ENCODE data around the gene RAB13.

Gene RAB13

GRCh38 chr1:153954826-153955225 lies 31.3 kb downstream of the RAB13 start:
- DNase-seq, result no peak

GRCh38 chr1:153953859-153954365 lies 32.2 kb downstream of the RAB13 start:
- DNase-seq, result no peak

DNA sequence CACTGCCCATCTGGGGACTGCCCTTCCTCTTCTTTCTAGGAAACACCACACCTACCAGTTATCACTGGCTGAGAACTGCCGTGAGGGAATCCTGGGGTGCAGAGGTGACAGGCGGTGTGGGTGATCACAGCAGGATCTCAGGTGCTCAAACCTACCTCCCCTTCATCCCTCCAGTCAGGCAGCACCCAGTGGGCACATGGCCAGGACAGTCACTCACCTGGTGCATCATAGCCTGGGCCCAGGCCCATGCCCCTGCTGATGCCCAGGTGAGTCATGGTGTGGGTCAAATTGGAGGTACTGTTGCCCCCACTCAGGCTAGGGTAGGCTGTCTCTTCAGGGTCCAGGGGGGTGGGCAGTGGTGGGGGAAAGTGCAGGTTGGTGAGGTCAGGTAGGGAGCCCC lies 34.3 kb downstream of the RAB13 start:
- no peak for DNase-seq

DNA sequence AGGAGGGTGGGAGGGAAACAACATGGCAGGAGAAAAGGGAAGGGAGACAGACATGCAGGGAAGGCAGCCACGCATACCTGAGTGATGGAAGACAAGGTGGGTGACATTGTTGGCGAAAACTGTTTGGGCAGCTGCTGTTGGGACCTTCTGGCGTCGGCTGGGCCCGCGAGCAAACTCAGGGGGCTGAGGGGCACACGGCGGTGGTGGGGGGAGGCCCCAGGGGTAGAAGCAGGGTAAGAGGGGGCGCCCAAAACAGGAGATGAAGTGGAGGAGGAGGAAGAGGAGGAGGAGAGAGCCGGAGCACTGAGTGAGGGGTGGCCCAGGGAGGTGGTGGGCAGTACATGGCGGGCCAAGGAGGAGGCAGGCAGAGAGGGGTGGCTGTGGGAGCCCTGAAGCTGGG lies 35.0 kb downstream of the RAB13 start:
- DNase-seq, result no peak

DNA sequence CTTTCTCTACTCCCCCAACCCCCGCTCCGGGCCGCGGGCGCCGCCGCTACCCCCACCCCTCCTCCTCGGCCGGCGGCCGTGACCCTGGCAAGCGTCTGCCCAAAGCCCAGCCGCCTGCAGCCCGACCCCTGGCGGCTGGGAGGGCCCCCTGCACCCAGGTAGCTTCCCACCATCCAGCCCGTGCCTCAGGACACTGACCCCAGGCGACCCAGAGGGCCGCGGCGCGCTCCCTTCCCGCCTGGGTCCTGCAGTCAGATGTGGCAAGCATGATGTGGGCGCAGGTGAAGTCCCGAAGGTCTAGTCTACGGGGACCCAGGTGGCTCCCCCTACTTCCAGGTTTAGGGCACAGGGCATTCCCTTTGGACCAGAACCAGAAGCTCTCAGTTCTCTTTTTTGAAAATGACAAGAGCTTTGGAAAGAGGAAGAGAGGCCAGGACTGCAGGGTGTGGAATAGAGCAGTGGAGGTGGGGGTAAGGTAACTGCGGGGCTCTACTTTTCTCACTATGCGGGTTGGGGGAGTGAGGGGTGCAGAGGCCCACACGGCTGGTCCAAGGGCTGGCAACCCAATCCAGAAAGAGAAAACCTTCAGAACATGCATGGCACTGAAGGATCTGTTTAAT lies 39.4 kb downstream of the RAB13 start, which contains the start of gene DENND4B:
Gene DENND4B, minus strand, starts transcription at position 97 of the 620 bp plus-strand sequence. CDS start 2,344 bp downstream, outside the sequence.
- peak; percentile 55 for DNase-seq

DNA sequence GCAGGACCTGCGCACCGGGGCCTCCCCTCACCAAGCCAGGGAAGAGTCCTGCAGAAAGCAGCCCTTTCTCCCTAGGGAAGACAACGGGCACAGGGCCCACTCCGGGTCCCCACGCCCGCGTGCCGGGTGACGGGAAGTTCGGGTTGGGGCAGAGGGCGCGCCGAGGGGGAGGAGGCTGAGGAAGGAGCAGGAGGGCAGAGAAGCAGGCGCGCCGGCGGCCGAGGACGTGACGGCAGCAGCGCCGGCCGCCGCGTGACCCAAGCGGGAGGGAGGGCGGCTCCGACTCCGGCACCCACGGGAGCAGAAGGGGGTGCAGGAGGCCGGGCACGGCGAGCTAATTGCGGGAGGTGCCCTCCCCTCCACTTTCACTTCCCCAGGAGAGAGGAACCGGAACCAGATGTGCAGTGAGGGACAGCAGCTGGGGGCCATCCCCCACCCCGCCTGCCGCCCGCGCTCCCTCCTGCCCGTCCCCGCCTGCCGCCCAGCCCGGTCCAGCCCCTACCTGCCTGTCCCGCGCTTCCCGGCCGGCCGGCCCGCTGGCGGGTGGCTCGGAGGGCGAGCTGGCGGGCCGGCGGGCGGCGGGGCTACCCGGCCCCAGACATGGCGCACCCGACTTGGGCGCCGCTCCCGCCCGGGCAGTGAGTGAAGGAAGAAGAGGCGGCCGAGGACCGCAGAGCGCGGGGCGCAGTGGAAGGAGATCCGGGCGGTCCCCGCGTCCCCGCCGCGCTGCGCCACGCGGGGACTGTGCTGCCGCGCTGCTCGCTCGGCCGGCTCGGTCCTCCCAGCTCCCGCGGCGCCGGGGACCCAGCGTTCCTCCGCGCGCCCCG lies 40.1 kb downstream of the RAB13 start:
- no peak for DNase-seq

DNA sequence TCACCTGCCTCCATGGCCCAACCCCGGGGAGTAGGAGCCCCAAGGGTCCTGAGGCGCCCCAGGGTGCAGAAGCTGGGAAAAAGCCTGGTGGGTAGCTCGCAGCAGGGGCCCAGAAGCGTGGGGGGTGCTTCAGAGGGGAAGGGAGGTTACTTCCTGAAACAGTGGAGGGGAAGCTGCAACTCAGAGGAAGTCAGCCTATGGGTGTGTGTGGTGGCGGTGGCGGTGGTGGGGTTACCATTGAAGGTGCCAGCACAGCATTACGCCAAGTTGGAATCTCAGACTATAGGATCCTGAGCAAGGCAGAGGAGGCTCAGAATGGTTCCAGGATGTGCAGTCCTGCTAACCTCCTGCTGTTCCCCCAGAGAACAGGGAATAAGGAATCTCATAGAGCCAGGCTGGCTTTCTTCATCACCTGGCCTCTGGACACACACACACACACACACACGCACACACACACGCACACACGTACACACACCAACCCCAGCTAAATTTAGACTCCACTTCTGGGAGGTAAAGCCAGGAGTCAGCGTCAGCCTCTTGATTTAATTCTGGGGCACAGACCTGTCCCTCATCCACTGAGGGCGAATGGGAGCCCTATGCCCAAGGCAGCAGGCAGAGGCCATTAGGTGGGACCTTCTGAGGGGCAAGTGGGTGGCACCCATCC lies 40.9 kb downstream of the RAB13 start:
- DNase-seq, result no peak

- DNase-seq, result no peak
Measured at GRCh38 chr1:153944827-153945117, 41.4 kb downstream of the RAB13 start.

- DNase-seq, result no peak
Measured at GRCh38 chr1:153944005-153944826, 41.9 kb downstream of the RAB13 start.

- no peak for DNase-seq
Measured at GRCh38 chr1:153942766-153943549, 43.2 kb downstream of the RAB13 start.

DNA sequence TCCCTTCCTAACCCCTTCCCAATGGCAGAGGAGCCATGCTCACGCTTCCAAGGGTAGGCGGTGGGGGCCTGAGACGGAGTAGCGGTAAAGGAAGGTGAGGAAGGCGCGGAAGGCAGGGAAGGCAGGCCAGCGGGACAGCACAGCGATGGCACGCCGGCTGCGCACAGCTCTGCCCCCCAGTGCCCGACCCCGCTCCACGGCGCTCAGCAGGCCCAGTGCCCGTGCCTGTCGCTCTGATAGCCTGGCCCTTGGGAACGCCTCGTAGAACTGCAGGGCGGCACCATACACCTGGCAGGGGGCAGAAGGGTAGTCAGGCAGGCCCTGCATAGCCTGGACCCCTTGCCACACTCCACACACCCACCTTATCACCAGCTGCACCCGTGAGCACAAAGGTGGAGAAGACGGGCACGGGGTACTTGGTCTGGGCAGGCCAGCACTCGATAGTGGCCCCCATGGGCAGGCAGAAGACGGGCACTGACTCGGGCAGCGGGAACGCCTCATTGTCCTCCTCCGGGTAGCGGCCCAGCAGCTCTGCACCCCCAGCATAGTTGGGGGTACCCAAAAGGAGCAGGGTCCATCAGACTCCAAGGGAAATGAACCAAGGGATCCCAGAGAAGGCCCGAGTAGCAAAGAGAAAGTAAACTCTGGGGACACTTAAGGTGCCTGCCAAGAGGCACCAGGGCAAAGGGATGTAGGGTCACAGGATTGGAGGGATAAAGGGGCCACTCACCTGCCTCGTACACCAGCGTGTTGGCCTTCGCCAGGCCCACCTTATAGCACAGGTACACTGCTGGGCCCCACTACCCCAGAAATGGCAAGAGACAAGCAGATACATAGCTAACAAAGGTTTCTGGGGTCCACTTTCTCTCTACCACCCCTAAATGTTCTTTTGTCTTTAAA lies 44.1 kb downstream of the RAB13 start:
- no peak for DNase-seq

- DNase-seq, result no peak
Measured at GRCh38 chr1:153940756-153941155, 45.4 kb downstream of the RAB13 start.

DNA sequence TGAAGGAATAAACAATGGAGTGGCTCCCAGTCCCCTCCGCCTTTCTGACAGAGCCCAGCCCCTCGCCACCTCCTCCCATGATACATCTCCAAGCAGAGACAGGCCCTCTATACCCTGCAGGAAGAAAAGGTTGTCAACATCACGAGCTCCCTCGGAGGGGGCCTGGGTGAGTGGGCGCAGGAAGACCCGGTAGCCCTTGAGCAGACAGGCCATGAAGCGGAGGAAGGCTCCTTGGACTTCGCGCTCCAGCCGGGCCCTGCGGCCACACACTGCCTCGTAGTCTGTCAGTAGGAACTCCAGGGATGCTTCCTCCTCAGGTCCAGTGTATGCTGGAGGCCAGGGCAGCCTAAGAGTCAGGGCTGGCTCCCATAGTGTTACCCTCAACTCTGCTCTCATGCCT lies 46.7 kb downstream of the RAB13 start:
- no peak for DNase-seq

GRCh38 chr1:153938996-153939395 lies 47.1 kb downstream of the RAB13 start:
- DNase-seq, result no peak

DNA sequence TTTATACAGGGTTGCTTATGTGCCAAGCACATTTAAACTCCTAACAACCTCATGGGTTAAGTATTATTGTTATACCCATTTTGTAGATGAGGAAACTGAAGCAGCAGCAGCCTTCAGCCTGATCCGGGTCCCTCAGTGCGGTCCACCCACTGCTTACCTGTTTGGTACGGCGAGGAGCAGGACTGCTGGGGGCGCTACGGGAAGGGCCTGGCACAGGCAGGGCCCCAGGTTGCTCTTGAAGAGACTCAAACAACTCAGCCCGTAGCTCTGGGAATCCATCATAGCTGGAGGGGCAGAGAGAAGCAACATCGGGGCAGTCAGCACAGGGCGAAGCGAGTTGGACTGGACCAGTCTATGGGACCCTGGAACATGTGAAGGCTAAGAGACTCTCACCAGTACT lies 48.8 kb downstream of the RAB13 start:
- no peak for DNase-seq

- DNase-seq, result no peak
Measured at GRCh38 chr1:153936011-153936802, 49.9 kb downstream of the RAB13 start.

DNA sequence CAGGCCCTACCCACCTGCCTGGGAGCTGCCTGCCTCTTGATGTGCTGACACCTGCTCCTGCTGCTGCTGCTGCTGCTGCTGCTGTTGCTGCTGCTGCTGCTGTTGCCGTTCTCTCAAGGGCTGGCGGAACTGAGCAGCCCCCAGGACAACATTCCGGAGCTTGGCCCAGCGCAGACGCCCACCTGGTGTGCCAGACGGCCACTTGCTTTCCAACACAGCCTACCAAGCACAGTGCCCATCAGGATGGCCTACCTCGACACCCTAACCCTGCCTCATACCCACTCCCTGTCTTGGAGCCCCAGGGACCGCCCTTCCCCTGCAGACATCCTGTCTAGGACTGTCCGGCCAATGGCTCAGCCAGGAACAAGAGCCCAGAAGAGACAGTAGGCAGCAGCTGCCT lies 51.4 kb downstream of the RAB13 start:
- no peak for DNase-seq

DNA sequence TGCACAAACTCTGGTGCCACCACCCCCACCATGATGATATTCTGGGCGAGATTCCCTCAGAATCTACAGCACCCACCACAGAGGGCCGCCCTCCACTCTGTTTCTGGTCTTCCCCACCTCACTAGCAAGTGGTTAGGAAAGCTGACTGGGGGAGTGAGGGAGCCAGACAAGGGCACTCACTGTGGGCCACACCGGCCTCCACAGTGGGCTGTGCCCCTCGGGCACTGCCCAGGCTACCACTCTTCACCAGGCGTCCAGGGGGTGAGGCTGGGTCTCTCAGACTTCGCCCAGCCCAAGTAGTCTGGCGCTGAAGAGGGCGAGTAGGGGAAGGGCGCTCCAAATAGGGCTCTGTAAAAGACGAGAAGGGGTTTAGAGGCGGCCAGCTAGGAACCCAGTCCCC lies 52.2 kb downstream of the RAB13 start:
- no peak for DNase-seq

GRCh38 chr1:153933430-153933829 lies 52.7 kb downstream of the RAB13 start:
- no peak for DNase-seq

Measured in DMS79 (cell line).